Astrocyte (in vitro differentiated cells and primary cell): Measurements from ENCODE around the gene MYH15. TPM values are rescaled to one million over a fixed set of nuclear protein-coding genes. Genes with fewer than 3 reads are reported as not detected.
A peak's percentile ranks its signal among the peaks of the same experiment; 100 is the strongest.

Source experiments
- DNase-seq: peaks from one replicate; pipeline ENCODE4 v3.0.0-alpha.2; 2010; ENCODE audit warnings: low read depth
- FAIRE-seq: peaks from 2 replicates; lab custom pipeline; 2011; peaks lifted over from hg19 to GRCh38; lab: Jason Lieb, UNC
- H2AFZ ChIP-seq: 2 replicates; pipeline ENCODE4 v1.6.0; 2012; ENCODE audit warnings: low read depth, low read length, inconsistent platforms
- H3K27ac ChIP-seq: 2 replicates; pipeline ENCODE4 v1.5.1; 2011; ENCODE audit warnings: low read depth, low read length, inconsistent platforms
- H3K27me3 ChIP-seq: 2 replicates; pipeline ENCODE4 v1.6.0; 2011; ENCODE audit warnings: low read length, inconsistent platforms; ENCODE audit not compliant: insufficient read depth
- H3K36me3 ChIP-seq: 2 replicates; pipeline ENCODE4 v1.5.1; 2011; ENCODE audit warnings: low read length, inconsistent platforms; ENCODE audit not compliant: insufficient read depth
- H3K4me1 ChIP-seq: 2 replicates; pipeline ENCODE4 v1.5.1; 2011; ENCODE audit warnings: low read length, inconsistent platforms; ENCODE audit not compliant: insufficient read depth
- H3K4me2 ChIP-seq: 2 replicates; pipeline ENCODE4 v1.6.0; 2012; ENCODE audit warnings: low read length, inconsistent platforms
- H3K4me3 ChIP-seq: 2 replicates; pipeline ENCODE4 v1.5.1; 2011; ENCODE audit warnings: low read depth, mild to moderate bottlenecking, low read length, inconsistent platforms; ENCODE audit not compliant: insufficient read depth
- H3K79me2 ChIP-seq: 2 replicates; pipeline ENCODE4 v1.6.0; 2012; ENCODE audit warnings: mild to moderate bottlenecking, low read length, inconsistent platforms; ENCODE audit not compliant: insufficient read depth
- H3K9ac ChIP-seq: 2 replicates; pipeline ENCODE4 v1.6.0; 2012; ENCODE audit warnings: mild to moderate bottlenecking, low read length, inconsistent platforms
- H3K9me3 ChIP-seq: 2 replicates; pipeline ENCODE4 v1.5.1; 2012; ENCODE audit warnings: low read depth, mild to moderate bottlenecking, low read length, inconsistent platforms; ENCODE audit not compliant: insufficient read depth
- H4K20me1 ChIP-seq: 2 replicates; pipeline ENCODE4 v1.6.0; 2012; ENCODE audit warnings: low read length, inconsistent platforms; ENCODE audit not compliant: insufficient read depth
- H3K27ac Mint-ChIP-seq: one replicate; pipeline ENCODE4 v1.8.0; 2021; ENCODE audit warnings: mild to moderate bottlenecking, mixed read lengths; ENCODE audit not compliant: unreplicated experiment
- H3K27me3 Mint-ChIP-seq: one replicate; pipeline ENCODE4 v1.8.0; 2021; ENCODE audit warnings: low read depth, mixed read lengths; ENCODE audit not compliant: unreplicated experiment
- H3K36me3 Mint-ChIP-seq: one replicate; pipeline ENCODE4 v1.8.0; 2021; ENCODE audit warnings: low read depth, mixed read lengths; ENCODE audit not compliant: unreplicated experiment
- H3K4me1 Mint-ChIP-seq: one replicate; pipeline ENCODE4 v1.8.0; 2021; ENCODE audit warnings: low read depth, mixed read lengths; ENCODE audit not compliant: unreplicated experiment
- H3K4me3 Mint-ChIP-seq: one replicate; pipeline ENCODE4 v1.8.0; 2021; ENCODE audit warnings: mild to moderate bottlenecking, moderate library complexity, mixed read lengths; ENCODE audit not compliant: unreplicated experiment
- H3K9me3 Mint-ChIP-seq: one replicate; pipeline ENCODE4 v1.8.0; 2021; ENCODE audit warnings: mild to moderate bottlenecking, mixed read lengths; ENCODE audit not compliant: unreplicated experiment
- CTCF ChIP-seq: IDR thresholded peaks from 2 replicates; pipeline ENCODE4 v1.5.1; 2011; ENCODE audit warnings: low read depth, mild to moderate bottlenecking, inconsistent platforms, low read length, moderate library complexity; ENCODE audit not compliant: insufficient read depth
- EZH2 ChIP-seq: IDR thresholded peaks from 2 replicates; pipeline ENCODE4 v1.6.1; 2012; ENCODE audit warnings: mild to moderate bottlenecking, low read length, inconsistent platforms; ENCODE audit not compliant: insufficient read depth
- total RNA-seq: library from RNA; stranded (reverse); gene quantifications from 2 replicates; pipeline ENCODE4 v1.2.1, GENCODE V29; 2021

MYH15 gene
- total RNA-seq, 1 donor from 2014 or later: 0.59 TPM

- Histone ChIP-seq H3K9me3 (no peaks in the 10 kb centered on the region), H3K27ac (peak overlapping the region; percentile 84), H3K4me1 (peaks cover 22% of the 10 kb centered on the region), H2AFZ (no peak overlapping the region), H4K20me1 (no peaks in the 10 kb centered on the region), H3K79me2 (no peaks in the 10 kb centered on the region), H3K9ac (peak overlapping the region; percentile 59), H3K4me2 (peak overlapping the region; percentile 77), H3K27me3 (no peaks in the 10 kb centered on the region), H3K4me3 (peak overlapping the region; percentile 24), H3K36me3 (no peaks in the 10 kb centered on the region)
- Mint-ChIP-seq H3K27ac (peak overlapping the region; percentile 12), H3K4me3 (no peak overlapping the region), H3K36me3 (no peaks in the 10 kb centered on the region), H3K9me3 (no peaks in the 10 kb centered on the region), H3K27me3 (no peaks in the 10 kb centered on the region), H3K4me1 (peaks cover 25% of the 10 kb centered on the region)
- no peak for FAIRE-seq
- TF ChIP-seq EZH2 (no peak), CTCF (no peak)
- DNase-seq: peak; percentile 12
These were observed 39.0 kb downstream of the MYH15 start for GRCh38 chr3:108471426-108471825.

- no peak for DNase-seq
- peaks cover 25% of the 10 kb centered on the region for H3K4me1 Mint-ChIP-seq
These were observed 41.3 kb downstream of the MYH15 start for GRCh38 chr3:108469126-108469525.

More at GRCh38 chr3:108469126-108469525, 41.3 kb downstream of the MYH15 start:
- no peaks in the 10 kb centered on the region for H3K9me3 Mint-ChIP-seq
- no peak overlapping the region for H3K4me3 Mint-ChIP-seq
- no peaks in the 10 kb centered on the region for H3K27me3 Mint-ChIP-seq
- no peaks in the 10 kb centered on the region for H3K79me2 ChIP-seq
- no peak overlapping the region for H3K27ac Mint-ChIP-seq
- H3K36me3 ChIP-seq: no peaks in the 10 kb centered on the region
- no peaks in the 10 kb centered on the region for H3K9me3 ChIP-seq
- H3K36me3 Mint-ChIP-seq: no peaks in the 10 kb centered on the region
- H3K27me3 ChIP-seq: no peaks in the 10 kb centered on the region
- no peak overlapping the region for H3K4me3 ChIP-seq
- no peak for TF ChIP-seq EZH2
- TF ChIP-seq CTCF: no peak
- H3K27ac ChIP-seq: no peak overlapping the region
- H3K4me2 ChIP-seq: no peak overlapping the region
- H3K9ac ChIP-seq: no peak overlapping the region
- FAIRE-seq: no peak
- H3K4me1 ChIP-seq: peaks cover 22% of the 10 kb centered on the region
- H4K20me1 ChIP-seq: no peaks in the 10 kb centered on the region
- no peak overlapping the region for H2AFZ ChIP-seq
